GM19463 (cell line): ENCODE measurements around the gene NOL11.
"Not testable (repeated sequence)": the region's sequence is repeated elsewhere in the genome, so short reads cannot be mapped to it uniquely, and the experiment has no call there.

Source experiments
- ATAC-seq: cut with Tn5 transposase; IDR thresholded peaks from one replicate; pipeline ENCODE4 v1.9.1; 2021; ENCODE audit warnings: mild to moderate bottlenecking, moderate library complexity; ENCODE audit not compliant: unreplicated experiment

NOL11 gene

DNA sequence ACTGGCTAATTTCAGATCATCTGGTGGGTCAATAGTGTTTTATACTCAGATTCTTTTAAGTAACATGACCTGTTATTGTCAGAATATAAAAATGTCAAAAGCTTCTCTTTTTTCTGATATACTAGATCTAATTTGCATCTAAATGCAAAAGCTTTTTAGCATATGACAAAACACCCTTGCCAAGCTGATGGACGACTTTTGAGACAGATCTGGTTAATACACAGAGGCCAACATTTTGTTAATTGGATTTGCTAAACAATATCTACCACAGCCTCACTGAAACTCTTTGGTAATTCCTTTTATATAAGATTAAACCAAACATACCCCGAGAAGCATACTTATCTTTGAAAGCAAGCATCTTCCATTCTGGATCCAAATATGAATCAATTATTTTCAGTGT is 10.3 kb upstream of the NOL11 start:
- ATAC-seq, result no peak

DNA sequence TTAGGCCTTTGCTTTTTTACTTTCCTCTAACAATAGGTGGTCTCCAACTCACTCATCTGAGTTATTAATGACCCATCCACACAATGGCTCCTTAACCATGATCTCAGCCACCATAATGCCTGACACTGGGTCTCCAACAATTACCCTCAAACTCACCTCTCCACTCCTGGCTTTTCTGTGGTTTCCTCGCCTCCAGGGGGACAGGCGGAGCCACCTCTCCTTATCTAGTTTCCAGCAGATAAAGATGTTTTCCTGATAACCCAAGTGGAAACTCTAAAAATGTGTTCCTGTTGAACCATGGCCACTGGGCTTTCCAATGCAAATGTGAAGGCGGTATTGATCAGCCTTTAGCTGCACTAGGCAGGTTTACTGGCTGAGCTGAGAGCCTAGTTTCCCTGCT is 9.4 kb upstream of the NOL11 start:
- ATAC-seq, result no peak

DNA sequence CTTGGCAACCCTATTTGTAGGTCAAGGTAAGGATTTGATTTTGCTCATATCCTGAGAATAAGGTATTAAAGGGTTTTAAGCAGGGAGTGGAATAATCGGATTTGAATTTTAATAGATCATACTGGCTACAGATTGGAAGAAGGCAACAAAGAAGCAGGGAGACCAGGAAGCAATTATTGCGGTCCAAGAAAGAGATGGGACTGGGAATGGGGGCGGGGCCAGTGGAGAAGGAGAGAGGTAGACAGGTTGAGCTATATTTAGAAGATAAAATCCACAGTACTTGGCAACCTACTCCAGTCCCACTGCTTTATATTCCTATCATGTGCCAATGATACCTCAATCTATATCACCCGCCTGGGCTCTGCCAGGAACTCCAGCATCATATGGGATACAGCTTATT is 5.8 kb upstream of the NOL11 start:
- no peak for ATAC-seq

DNA sequence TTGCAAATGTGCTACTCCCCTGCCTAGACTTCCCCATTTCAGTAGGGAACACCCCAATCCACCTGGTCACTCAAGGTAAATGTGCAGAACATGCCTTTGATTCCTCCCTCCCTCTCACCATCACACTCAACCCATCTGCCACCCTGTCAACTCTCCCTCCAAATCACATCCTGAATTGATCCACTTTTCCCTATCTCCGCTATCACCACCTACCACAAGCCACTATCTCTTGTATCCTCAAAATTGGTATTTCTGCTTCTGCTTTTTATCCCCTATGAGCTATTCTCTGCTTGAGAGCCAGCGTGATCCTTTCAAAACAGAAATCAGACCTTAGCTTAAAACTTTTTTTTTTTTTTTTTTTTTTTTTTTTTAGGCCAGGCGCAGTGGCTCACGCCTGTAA is 5.4 kb upstream of the NOL11 start:
- no peak for ATAC-seq

DNA sequence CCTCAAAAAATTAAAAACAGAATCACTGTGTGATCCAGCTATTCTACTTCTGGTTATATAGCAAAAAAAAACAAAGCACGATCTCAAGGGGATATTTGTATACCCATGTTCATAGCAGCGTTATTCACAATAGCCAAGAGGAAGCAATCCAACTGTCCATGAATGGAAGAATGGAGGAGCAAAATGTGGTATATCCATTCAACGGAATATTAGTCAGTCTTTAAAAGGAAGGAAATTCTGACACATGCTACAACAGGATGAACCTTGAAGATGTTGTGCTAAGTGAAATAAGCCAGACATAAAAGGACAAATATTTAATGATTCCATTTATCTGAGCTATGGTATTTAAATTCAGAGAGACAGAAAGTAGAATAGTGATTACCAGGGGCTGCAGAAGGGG is 4.6 kb upstream of the NOL11 start:
- no peak for ATAC-seq

DNA sequence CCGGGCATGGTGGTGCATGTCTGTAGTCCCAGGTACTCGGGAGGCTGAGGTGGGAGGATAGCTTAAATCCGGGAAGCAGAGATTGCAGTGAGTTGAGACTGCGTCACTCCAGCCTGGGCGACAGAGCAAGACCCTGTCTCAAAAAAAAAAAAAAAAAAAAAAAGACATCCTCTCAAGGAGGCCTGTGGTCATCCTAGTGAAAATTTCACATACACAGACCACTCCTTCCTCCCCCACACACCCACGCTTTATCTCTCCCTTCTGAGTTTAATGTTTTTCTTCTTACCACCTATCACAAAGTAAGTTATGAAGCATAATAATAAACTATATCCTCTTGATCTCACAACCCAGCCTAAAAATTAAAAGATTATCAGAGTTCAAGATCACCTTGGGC is 1.3 kb upstream of the NOL11 start:
- ATAC-seq, result no peak

DNA sequence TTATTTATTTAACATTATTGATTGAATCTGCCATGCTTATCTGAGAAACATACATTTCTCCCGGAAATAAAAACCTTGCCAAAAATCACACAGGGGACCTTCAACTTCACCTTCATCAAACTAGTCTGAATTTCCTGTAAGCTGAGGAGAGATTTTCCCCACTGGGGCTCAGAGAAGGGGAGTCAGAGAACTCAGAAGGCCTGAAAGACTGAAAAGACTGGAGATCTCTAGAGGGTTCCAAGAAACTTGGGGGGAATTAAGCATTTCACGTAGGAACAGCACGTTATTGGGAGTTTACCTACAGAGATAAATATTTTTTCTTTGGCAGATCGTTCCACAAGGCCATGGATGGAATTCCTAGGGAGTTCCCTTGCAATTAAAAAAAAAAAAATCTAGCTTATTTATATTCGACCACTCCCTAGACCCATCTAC is 528 bp upstream of the NOL11 start:
- no peak for ATAC-seq

DNA sequence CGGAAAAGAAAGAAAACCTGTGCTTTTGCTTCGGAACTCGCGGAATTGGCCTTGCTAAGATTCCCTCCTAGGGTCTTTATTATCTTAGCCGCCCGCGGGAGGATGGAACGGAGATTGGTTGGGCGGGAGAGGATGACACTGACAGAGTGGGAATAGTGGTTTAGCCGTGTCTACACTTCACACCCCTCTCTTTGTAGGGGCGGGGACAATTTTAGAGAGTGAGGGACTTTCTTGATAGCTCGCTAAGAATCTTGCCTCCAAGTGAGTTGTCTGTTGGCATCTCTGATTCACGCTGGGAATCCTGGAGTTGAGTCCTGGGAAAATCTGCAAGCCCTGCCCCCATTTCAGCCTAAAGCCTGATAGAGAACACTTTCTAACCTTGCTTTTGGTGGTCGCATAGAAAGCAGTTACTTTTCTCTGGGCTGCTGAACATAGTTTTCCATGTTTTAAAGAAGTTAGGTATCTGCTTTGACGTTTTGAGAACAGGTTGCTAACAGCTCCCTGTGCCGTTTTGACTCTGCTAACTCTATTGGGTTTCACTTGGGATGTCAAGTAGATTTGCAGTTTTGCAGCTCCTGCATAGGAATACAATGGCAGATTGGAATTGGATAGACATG is 697 bp downstream of the NOL11 start:
- ATAC-seq, result no peak

DNA sequence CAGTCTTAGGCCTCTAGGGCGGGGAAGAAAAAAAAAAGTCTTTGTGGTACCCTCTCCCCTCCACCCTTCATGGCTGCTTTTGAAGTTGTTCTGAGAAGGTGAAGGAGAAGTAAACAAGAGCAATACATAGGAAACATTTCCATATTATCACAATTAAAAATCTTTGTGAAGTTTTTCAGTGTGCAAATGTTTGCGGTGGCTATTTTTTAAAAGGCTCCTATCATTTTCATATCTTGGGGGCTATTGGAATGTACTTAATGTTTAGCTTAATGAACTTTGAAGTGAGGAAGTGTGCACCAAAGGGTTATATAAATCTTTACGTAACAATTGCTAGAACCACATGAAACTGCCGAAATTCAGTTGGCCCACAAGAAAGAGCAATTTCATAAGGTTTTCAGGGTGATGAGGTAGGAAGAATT is 7.6 kb downstream of the NOL11 start:
- no peak for ATAC-seq

DNA sequence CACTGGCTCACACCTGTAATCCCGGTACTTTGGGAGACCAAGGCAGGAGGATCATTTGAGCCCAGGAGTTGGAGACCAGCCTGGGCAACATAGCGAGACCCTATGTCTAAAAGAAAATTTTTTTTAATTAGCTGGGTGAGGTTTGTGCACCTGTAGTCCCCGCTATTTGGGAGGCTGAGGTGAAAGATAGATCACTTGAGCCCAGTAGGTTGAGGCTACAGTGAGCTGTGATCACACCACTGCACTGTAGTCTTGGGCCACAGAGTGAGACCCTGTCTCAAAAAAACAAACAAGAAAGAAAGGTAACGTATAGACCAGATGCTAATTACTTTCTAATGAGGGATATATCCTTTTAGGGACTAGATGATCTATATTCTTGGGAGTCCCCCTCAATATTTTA is 8.1 kb downstream of the NOL11 start:
- no peak for ATAC-seq

DNA sequence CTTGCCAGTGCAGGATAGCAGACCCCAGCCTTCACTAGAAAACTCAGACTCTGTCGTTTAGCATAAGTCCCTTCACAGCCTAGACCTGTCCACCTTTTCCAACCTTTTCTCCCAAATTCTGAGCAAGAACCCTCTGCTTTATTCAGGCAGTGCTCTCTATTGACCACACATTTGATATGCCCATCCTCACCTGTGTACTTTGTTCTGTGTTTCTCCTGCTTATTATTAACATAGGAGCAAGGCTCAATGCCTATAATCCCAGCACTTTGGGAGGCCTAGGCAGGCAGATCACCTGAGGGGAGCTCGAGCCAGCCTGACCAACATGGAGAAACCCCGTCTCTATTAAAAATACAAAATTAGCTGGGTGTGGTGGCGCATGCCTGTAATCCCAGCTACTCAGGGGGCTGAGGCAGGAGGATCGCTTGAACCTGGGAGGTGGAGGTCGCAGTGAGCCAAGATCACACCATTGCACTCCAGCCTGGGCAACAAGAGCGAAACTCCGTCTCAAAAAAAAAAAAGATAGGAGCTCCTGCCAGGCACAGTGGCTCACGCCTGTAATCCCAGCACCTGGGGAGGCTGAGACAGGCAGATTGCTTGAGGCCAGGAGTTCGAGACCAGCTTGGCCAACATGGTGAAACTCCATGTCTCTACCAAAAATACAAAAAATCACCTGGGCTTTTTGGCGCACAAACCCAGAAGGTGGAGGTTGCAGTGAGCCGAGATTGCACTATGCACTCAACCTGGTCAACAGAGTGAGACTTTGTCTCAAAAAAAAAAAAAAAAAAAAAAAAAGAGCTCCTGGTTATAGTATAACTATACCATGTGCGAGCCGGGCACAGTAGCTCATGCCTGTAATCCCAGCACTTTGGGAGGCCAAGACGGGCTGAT is 9.7 kb downstream of the NOL11 start:
- ATAC-seq, result not testable (repeated sequence)

DNA sequence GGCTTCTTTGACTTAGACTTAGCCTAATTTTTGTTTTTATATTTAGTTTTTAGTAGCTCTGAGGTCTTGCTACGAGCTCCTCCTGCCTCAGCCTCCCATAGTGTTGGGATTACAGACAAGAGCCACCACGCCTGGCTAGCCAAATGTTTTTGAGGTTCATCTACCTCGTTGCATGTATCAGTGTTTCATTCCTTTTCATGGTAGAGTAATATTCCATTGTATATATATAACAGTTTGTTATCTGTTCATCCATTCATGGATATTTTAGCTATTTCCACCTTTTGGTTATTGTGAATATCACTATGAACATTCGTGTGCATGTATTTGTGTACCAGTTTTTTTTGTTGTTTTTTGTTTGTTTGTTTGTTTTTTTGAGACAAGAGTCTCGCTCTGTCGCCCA is 12.2 kb downstream of the NOL11 start:
- no peak for ATAC-seq

DNA sequence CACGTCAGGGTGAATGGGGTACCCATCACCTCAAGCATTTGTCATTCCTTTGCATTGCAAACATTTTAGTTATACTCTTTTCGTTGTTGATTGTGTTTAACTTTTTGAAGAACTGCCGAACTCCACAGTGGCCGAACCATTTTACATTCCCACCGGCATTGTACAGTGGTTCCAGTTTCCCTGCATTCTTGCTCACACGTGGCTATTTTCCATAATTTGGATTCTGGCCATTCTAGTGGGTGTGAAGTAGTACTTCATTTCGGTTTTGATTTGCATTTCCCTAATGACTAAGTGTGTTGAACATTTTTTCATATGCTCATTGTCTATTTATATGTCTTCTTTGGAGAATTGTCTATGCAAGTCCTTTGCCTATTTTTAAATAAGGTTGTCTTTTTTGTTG is 13.0 kb downstream of the NOL11 start:
- no peak for ATAC-seq

DNA sequence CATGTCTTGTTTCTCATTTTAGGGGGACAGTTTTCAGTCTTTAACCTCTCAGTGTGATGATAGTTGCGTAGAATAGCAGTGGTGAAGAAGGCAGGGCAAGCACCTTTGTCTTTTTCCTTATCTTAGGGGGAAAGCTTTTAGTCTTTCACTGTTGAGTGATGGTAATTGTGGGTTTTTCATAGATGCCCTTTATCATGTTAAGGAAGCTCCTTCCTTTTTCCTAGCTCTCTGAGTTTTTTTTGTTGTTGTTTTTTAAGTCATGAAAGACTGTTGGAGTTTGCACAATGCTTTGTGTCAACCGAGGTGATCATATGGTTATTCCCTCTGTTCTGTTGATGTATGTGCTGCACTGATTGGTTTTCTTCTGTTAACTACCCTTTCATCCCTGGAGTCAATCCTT is 15.7 kb downstream of the NOL11 start:
- ATAC-seq, result no peak

DNA sequence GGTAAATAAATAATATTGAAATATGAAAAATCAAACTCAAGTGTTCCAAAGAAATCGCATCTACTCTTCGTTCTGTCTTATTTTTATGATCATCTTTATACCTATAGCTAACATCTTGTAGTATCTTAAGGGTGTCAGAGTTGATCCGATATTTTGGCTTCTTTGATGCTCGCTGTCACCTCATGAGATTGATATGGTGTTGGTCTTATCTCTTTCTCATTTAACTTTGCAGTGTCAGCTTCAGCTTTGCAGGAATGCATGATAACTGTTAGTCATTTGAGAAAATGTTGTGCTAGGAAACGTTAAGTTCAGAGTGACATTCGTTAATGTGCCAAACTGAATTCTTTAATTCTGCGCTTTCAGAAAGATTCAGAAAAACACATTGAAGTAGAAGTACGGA is 19.4 kb downstream of the NOL11 start:
- no peak for ATAC-seq

DNA sequence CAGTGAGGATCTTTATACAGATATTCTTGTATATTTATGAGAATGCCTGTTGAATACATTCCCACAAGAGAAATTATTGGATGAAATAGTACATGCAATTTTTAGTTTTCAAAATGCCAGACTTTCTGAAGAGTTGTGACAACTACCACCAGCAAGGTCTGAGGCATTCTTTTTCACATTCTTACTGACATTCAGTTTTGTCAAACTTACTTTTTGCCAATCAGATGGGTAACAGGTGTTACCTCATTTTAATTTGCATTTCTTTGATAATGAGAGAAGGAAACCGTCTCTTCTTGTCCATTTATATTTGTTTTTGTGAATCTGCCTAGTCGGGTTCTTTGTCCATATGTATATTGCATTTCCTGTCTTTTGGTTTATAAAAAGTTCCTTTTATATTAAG is 24.3 kb downstream of the NOL11 start:
- ATAC-seq, result no peak

DNA sequence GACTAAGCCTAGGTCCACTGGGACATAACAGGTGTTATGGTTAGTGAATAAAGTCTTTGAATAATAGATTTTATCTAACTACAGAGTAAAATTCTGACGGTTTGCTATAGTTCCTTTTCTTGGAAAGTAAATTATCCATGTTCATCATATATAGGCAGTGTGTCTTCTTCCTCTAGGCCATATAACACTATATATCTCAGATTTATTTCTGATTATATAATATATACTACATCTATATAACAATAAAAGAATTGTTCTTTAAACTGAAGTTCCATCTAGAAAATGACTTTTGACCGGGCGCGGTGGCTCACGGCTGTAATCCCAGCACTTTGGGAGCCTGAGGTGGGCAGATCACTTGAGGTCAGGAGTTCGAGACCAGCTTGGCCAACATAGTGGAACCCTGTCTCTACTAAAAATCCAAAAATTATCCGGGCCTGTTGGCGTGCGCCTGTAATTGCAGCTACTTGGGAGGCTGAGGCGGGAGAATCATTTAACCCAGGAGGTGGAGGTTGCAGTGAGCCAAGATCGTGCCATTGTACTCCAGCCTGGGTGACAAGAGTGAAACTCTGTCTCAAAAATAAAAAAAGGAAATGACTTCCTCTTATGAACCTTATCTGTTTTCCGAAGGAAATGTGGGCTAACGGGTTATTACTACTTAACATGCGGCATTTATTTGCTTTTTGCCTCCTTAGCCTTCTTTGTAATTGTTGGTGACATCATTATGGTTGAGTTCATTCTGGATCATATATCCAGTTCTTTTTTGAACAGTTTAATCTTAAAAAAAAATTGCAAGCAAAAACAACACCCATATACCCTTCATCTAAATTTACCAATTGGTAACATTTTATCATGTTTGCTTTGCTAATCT is 29.2 kb downstream of the NOL11 start:
- no peak for ATAC-seq

DNA sequence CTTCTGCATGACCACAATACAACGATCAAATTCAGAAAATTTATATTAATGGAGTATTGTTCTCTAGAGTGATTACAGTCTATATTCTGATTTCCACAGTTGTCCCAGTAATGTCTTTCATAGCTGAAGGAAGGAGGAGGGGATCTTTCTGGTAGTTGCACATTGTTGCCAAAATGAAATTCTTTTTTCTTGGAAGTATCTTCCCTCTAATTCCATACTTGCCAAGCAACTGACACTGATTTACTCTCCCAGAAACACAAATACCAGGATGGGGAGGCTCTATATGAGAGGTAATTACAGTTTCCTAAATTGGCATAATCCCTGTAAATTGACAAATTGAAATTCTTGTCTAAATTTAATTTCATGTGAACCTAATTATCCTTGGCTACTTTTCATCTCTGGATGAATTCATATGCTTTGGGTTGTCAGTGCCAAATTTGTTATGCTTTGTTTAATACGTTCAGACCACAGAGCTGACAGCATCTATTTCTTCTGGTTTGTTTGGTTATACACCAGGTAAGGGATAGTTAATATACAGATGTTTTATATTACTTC is 30.0 kb downstream of the NOL11 start:
- no peak for ATAC-seq

DNA sequence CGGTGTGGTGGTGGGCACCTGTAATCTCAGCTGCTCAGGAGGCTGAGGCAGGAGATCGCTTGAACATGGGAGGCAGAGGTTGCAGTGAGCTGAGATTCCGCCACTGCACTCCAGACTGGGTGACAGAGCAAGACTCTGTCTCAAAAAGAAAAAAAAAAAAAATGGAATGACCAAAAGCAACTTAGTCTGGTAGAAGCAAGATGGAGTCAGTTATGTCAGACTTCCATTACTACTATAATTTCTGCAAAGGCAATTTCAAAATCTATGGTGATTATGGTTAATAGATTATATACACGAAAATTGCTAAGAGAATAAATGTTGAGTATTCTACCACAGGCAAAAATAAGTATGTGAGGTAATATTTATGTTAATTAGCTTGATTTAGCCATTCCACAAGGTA is 32.3 kb downstream of the NOL11 start:
- no peak for ATAC-seq

DNA sequence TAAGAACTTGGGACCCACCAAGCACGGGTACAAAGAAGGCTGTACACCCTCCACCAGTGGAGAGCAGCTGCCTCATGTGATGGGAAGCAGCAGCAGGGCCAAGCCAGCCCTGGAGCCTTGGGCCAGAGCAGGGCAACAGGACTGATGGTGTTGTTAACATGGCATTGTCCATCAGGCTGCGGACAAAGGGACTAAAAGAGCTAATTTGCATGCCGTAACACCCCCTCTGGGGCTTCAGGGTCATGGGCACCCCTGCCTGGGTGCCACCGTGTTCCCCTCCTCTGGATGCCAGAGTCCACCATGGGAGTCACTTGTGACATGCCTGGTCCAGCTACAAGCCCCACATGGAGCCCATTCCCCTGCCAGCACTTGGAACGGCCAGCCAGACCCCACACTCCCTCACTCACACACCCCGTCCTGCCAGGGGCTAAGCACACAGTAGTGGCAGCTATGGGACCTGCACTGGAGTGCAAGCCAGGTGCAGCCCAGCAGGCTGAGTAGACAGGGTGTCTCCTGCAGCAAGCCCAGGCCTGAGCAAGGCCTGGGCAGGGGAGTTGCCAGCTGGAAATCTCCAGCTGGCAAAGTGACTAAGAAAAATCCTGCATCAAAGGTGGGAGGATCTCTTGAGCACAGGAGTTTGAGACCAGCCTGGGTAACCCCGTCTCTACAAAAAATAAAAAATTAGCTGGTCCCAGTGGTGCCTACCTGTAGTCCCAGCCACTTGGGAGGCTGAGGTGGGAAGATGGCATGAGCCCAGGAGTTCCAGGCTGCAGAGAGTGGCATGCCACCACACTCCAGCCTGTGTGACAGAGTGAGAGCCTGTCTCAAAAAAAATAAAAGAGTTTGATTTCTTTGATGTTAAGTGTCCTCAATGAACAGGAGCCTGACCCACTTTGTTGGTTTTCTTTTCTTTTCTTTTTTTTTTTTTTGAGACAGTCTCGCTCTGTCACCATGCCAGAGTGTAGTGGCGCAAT is 33.7 kb downstream of the NOL11 start:
- ATAC-seq, result no peak
